Heart left ventricle (tissue), 13 donors: ENCODE measurements around the gene GRIA1.

ENCODE experiments used
- CTCF ChIP-seq, 12 donors: fragments of 200-600 bp; sonication (generic) in 4 of 12; IDR thresholded peaks; one replicate each; pipeline versions ENCODE4 v1.5.0 to v1.8.0; 2018 to 2022; ENCODE audit warnings: antibody characterized with exemption in 12 of 12, mild to moderate bottlenecking in 5 of 12
- POLR2A ChIP-seq, 2 donors: fragments of 450-650 bp; IDR thresholded peaks; one replicate each; pipeline ENCODE4 v1.6.1; 2017; ENCODE audit warnings: antibody characterized with exemption in 2 of 2, mild to moderate bottlenecking in 2 of 2, moderate library complexity in 2 of 2
- donor health status: ischemic (EF 13 %, LVEDD 7.1; RV severe dilation, severe dysfunction).
- donor health status: DM: no; HTN: yes; CAD: no.
- donor health status: DM: no; HTN: no; CAD: no.
- donor health status: ischemic (EF 25% LVEDD 6.9; RV normal size, moderate dysfunction).
- donor health status: ischemic (EF 25% LVEDD 5.7; RV mildly dilated, moderate dysfunction).
- donor health status: ischemic (EF 35%, LVEDD 5.7; RV mildly dilated, moderate dysfunction).
- donor health status: nonischemic (EF 11% LVEDD 7.7; RV severe dilation, severe dysfunction).
- donor health status: DM: yes; HTN: yes; CAD: no.
- donor health status: PGD.
- donor health status: ischemic (EF 29% LVEDD 5.4; RV normal size, mild dysfunction).
- donor health status: nonischemic (EF 23%, LVEDD 6.1; RV moderate dilation, normal function).

- TF ChIP-seq CTCF (IDR thresholded peaks at IDR 0.05) (no peak), POLR2A (IDR thresholded peaks at IDR 0.05) (no peak)
These were observed 199.8 kb downstream of the GRIA1 start for GRCh38 chr5:153690236-153690635.
